ENCODE results near the gene KLHL8.

KLHL8 gene

DNA sequence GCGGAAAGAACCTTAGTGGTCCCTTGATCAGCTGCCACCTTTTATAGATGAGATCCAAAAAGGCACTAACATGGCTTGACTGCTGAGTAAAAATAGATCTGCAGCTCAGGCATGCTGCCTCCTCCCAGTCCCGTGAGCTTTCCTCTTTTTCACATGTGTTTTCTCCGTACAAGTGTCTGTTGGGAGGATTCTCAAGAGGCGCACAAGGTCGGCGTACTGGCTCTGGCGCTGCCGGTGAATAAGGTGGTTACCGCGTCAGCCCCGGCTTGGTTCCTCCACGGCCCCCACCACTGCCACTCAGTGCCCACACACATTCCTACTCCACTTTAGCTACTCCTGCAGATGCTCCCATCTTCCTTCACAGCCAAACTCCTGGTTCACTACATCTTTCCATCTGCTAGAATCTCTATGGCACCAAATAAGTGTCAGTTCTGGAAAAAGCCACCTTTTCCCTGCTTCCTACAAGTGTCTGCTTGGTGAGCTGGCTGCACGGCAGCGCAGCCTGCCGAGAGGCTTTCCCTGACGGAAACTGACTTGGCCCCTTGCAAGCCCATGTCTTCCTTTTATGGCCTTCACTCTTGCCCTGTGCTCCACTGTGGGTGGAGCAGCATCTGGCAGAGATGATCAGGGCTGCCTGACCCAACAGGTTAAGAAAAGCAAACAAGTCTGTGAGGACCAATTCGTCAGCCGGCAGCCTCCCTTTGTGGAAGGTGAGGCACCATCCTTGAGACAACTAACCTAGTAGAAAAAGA, 99.8 kb downstream of the KLHL8 start:
- DNase-seq (ENCODE audit: low read depth) = no peak

DNA sequence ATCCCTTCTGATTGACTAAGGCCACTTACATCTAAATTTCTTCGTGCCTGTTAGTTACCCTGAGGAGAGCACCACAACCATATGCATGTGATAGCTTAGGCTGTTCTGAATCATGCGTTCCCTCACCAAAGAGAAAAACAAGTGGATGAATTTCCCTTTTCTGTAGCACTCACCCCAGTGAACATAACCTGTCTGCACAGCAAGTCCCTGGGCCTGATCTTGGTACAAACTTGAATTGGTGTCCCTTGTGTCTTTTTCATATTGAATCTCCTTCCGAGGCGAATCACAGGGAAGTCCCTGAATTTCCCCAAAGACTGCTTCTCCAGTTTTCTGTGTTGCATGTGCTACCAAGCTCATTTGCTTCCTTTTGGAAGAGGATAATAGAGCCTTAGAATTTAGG, 100.4 kb downstream of the KLHL8 start:
- DNase-seq (ENCODE audit: low read depth) = no peak

DNA sequence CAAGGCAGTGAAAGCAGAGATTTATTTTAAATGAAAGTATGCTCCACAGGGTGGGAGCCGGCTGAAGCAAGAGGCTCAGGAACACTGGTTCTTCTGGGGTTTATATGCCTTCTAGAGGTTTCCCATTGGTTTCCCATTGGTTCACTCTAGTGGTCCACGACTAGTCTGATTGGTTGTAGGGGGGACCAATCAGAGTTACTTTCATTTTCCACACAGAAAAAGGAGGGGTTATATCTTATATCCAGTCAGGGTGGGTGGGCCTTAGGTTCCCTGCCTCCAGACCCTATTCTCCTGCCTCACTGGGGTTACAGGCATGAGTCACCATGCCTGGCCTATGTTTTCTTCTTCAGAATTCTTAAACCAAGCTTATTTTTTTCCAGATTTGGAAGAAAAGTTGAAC, 101.6 kb downstream of the KLHL8 start:
- DNase-seq (ENCODE audit: low read depth) = no peak

DNA sequence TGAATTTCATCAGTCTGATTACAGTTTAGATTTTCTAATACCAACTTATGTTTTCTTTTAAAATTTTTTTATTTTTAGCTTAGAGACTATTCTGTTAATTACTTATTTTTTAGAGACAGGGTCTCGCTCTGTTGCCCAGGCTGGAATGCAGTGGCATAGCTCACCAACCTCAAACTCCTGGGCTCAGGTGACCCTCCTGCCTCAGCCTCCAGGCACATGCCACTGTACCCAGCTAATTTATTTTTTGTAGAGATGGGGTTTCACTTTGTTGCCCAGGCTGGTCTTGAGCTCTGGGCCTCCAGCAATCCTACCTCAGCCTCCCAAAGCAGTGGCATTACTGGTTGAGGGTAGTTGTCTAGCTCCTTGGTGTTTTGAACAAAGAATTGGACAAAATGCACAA, 102.0 kb downstream of the KLHL8 start:
- no peak for DNase-seq (ENCODE audit: low read depth)

DNA sequence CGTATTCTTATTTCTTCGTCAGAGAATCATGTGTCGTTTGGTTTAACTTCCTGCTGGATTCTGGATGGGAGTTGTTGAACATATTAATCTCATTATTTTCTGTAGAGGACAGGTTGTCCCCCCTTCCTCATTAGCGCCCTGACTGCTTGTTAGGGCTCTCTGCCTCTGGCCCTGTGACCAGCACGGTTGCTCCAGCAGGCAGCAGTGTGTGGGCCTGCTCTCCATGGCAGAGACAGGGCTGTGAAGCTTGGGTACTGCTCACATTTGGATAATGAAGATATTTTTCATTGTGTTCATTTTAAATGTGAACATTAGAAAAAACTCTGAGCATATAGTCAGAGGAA, 102.7 kb downstream of the KLHL8 start:
- DNase-seq (ENCODE audit: low read depth) = no peak

DNA sequence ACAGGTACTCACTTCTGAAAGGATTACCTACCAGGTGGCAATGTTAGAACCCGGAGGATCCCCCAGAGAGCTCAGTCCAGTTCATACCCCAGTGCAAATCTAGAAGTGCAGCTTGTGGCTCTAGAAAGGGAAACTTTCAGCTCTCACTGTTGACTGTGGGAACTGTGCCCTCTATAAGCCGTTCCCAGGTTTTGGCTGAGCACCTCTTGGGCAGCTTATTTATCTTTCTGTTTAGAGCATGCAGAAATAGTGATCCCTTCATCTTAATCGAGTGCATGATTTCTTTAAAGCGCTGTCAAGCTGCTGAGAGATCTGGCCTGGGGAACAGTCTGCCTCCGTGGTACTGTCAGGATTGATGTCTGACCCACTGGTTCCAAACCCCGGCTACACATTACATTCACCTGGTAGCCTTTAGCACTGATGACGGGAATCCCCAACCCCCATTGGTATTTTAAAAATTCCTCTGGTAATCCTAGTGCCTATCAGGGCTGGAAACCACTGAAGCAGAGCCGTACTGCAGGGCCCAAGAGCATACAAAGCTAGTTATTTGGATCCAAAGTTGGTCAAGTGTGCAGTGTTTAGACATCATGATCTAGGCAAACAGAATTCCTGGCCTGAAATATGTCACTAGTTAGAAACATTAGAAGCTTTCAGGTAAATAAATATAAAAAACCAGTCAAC, 103.2 kb downstream of the KLHL8 start:
- no peak for DNase-seq (ENCODE audit: low read depth)

DNA sequence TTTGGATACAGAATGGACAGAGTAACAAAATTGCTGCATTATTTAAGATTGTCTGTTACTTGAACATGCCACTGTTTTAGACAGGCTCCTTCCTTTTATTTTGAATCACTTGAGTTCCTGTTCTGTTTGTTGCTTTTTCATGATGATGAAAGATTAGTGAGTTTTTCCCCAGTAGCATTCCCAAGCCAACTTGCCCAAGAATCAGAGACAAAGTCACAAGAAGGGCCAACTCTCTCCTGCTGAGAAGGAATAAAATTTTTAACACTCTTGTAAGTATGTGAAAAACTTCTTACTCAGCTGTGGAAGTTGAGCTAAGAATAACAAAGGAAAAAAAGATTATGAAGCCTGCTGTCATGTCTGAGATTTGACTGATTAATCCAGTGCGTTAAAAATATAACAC, 104.2 kb downstream of the KLHL8 start:
- no peak for DNase-seq (ENCODE audit: low read depth)

DNA sequence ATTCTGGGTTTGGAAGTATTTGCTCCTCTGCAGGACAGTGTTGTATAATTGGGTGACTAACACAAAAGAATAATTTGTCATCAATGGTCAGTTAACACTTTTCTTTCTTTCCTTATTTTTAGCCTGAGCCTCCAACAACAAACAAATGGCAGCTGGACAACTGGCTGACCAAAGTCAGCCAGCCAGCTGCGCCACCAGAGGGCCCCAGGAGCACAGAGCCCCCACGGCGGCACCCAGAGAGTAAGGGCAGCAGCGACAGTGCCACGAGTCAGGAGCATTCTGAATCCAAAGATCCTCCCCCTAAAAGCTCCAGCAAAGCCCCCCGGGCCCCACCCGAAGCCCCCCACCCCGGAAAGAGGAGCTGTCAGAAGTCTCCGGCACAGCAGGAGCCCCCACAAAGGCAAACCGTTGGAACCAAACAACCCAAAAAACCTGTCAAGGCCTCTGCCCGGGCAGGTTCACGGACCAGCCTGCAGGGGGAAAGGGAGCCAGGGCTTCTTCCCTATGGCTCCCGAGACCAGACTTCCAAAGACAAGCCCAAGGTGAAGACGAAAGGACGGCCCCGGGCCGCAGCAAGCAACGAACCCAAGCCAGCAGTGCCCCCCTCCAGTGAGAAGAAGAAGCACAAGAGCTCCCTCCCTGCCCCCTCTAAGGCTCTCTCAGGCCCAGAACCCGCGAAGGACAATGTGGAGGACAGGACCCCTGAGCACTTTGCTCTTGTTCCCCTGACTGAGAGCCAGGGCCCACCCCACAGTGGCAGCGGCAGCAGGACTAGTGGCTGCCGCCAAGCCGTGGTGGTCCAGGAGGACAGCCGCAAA, 106.0 kb downstream of the KLHL8 start:
- DNase-seq (ENCODE audit: low read depth) = no peak

DNA sequence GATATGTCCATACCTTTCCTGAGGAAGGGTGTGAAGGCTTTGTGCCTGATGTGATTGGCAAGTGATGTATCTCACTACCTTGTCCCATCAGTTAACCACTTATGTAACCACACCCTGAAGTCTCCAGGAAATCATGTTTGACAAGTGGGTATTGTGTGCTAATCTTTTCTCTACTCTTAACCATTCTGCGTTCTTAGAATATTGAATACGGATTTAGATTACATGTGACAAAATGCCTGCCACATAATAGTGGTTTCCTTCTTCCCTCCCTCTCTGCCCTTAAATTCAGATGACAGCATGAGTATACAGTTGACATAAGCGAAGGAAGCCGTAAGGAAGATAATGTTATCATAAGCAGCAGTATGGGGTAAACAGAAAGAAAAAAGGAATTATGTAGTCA, 108.4 kb downstream of the KLHL8 start:
- no peak for DNase-seq (ENCODE audit: low read depth)
